NCI-H2196 treated with DMSO at 0.1 percent for 48 hours (cell line): ENCODE data around the gene NGEF.

ENCODE experiments used
- DNase-seq: peaks from one replicate; lab custom pipeline; 2025; ENCODE audit not compliant: unreplicated experiment; lab: John Stamatoyannopoulos, UW

The NGEF gene

GRCh38 chr2:233044974-233045605 lies 32.0 kb upstream of the NGEF start:
- DNase-seq: no peak

GRCh38 chr2:233042549-233042948 lies 29.5 kb upstream of the NGEF start:
- DNase-seq: no peak

GRCh38 chr2:233041722-233042323 lies 28.8 kb upstream of the NGEF start:
- no peak for DNase-seq

- no peak for DNase-seq
Measured at GRCh38 chr2:233040571-233040970, 27.5 kb upstream of the NGEF start.

GRCh38 chr2:233039846-233040530 lies 26.9 kb upstream of the NGEF start:
- DNase-seq: no peak

GRCh38 chr2:233039212-233039845 lies 26.3 kb upstream of the NGEF start:
- DNase-seq: no peak

GRCh38 chr2:233037078-233037477 lies 24.0 kb upstream of the NGEF start:
- DNase-seq: no peak

- no peak for DNase-seq
Measured at GRCh38 chr2:233036162-233036838, 23.2 kb upstream of the NGEF start.

GRCh38 chr2:233035426-233036161 lies 22.5 kb upstream of the NGEF start:
- no peak for DNase-seq

- no peak for DNase-seq
Measured at GRCh38 chr2:233034091-233034882, 21.2 kb upstream of the NGEF start.

- no peak for DNase-seq
Measured at GRCh38 chr2:233033672-233034071, 20.6 kb upstream of the NGEF start.

- DNase-seq: no peak
Measured at GRCh38 chr2:233032551-233033320, 19.7 kb upstream of the NGEF start, which contains the start of gene NEU2. Gene NEU2 (plus strand): TSS chr2:233032672. CDS start chr2:233032672, 0 bp downstream.

GRCh38 chr2:233031556-233032500 lies 18.8 kb upstream of the NGEF start:
- no peak for DNase-seq

GRCh38 chr2:233029321-233029720 lies 16.3 kb upstream of the NGEF start:
- DNase-seq: no peak

- no peak for DNase-seq
Measured at GRCh38 chr2:233026198-233026813, 13.2 kb upstream of the NGEF start.

GRCh38 chr2:233025706-233026105 lies 12.7 kb upstream of the NGEF start:
- DNase-seq: no peak

- no peak for DNase-seq
Measured at GRCh38 chr2:233023761-233024410, 10.8 kb upstream of the NGEF start.
